HG03520 (cell line): Measurements from ENCODE around the gene KICS2.

Source experiments
- ATAC-seq: cut with Tn5 transposase; IDR thresholded peaks from one replicate; pipeline ENCODE4 v1.9.1; 2021; ENCODE audit warnings: mild to moderate bottlenecking, moderate library complexity; ENCODE audit not compliant: unreplicated experiment

KICS2 gene

DNA sequence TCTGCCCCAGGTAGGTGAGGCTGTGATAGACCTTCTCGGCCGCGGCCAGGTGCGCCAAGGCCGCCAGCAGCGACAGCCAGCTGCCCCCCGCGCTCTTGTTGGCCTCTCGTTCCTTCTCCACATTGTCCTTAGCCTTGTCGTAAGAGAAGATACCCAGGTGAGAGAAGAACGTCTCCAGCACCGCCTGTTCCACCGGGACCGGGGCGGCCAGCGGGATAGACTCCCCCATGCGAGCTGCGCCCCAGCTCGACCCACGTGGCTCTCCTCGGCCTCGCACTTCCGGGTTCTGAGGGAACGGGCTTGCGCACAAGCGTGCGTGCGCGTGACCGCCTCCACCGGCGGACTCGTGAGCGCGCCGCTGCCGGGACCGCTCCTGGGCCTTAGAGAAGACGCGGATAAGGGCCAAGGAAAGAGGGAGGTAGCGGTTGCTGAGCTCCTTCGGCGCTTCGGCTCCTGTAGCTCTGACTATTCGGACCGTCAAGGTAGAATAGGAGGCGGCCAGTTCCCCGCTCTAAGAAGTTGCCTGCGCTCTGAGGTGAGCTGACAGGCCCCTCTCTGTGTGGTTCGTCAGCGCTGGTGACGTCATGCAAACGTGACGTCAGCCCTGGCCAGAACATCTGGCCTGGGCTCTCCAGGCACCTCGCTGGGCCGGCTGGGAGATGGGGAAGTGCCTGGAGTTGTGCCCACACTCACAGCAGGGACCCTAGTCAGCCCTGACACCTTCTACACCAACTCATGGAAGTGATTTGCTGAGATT, at the start of gene KICS2:
Gene KICS2 (minus strand): TSS at position 288 of the 757 bp plus-strand sequence. CDS start 59 bp downstream, at position 229.
- peak; percentile 89 for ATAC-seq

DNA sequence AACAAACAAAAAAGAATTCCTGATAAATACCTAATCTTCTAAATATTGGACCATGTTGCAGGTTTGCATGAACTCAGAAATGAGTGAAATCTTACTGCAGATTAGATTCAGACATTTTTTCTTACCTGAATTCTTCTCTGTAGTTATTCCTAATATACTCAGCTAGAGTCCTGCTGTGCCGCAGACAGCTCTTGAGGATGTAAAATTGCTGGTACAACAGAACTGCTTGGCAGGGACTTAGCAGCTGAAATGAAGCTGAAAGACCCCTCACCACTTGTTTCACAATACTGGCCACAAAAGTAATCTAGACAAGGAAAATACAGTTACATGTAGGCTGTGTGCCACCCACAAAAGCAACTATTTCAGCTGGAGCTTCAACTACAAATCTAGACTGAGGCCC, 48.3 kb upstream of the KICS2 start:
- no peak for ATAC-seq

DNA sequence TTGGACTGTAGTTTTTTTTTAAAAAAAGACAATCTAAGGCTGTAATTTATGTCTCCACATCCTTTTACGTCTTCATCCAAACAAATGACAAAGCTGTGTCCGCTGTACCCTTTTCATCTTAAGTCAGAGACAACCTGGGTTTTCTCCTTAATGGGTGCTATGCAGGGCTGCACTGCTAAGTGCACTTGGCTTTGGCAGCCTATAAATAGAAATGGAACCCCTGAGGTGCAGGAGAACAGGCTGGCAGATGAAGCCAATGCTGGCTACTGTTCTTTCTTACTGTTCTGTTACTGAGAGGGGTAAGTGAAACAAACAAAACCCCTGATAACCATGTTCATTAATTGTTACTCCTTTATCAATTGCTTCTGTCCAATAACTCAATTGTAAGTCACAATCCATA, 47.1 kb upstream of the KICS2 start:
- ATAC-seq: no peak

DNA sequence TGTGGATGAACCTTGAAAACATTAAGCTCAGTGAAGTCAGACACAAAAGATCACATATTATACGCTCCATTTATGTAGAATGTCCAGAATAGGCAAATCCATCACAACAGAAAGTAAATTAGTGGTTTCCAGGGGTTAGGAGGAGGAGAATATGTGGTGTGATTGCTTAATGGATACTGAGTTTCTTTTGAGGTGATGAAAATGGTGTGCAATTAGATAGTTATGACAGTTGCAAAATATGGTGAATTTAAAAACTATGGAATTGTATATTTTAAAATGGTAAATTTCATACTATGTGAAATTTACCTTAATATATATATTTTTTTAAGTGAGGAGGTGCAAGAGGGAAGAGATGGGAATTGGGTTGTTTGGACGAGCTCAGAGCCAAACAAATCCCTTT, 46.3 kb upstream of the KICS2 start:
- no peak for ATAC-seq

DNA sequence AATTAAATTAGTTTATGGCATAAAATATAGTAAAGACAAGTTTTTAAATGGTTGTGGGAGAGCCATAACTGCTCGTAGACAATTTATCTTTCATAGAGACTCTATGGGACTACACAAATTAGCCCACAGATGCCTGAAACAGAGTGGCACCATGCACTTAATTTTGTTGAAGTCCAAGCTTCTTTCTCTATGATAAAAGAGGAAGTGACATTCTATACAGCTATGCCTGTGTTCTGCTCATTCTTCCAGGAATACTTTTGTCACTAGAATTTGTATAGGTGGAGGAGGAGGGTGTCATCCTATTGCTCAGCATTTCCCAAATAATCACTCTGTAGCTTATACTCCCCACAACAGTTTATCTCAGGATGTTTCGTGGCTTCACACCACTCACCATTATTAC, 43.7 kb upstream of the KICS2 start:
- no peak for ATAC-seq

DNA sequence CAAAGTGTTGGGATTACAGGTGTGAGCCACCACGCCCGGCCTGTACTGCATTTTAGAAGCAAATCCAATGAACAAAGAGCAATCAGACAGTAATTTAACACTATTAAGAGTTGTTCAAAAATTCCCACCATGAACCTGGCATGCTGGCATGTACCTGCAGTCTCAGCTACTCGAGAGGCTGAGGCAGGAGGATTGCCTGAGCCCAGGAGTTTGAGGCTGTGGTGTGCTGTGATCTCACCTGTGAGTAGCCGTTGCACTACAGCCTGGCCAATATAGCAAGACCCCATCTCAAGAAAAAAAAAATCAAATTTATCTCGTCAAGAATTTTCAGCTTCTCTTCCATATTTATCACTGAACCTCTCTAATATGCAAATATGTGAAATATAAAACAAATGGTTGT, 39.7 kb upstream of the KICS2 start:
- no peak for ATAC-seq

DNA sequence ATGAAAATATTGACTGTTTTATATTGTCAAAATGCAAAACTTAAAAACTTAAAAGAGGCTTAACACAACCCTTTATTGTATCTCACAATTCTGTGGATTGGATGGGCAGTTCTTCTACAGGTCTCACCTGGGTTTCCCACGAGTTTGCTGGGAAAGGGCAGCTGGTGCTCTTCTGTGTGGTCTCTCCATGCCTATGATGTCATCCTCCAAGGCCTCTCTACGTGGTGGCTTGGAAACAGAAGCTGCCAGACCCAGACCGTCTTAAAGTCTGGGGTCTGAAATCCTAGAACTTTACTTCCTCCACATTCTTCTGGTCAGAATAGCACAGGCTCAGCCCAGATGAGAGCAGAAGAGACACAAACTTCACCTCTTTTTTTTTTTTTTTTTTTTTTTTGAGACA, 36.5 kb upstream of the KICS2 start:
- no peak for ATAC-seq

DNA sequence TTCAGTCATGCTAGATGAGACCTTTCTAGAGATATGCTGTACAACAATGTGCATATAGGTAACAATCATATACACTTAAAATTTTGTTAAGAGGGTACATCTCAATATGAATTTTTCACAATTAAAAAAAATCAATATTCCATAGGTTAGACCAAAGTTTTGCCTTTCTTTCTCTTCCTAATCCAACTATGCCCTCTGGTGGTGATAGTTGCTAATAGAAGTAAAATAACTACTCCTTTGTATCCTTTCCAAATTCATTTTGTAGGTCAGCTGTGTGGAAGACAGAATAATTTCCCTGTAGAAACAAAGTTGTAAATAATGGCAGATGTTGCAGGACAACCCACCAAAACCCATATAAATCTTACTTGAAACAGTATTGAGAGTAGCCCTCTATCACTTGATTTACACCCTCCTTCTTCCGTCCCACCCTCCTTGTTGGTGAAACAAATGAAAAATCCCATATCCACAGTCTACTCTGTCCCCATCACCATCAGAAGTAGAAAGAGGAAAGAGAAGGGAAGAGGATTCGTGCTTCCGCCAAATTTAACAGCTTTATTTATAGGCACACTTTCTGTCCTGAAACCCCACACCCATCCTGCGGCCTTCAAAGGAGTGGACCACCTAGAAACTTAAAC, 34.2 kb upstream of the KICS2 start:
- ATAC-seq: no peak

DNA sequence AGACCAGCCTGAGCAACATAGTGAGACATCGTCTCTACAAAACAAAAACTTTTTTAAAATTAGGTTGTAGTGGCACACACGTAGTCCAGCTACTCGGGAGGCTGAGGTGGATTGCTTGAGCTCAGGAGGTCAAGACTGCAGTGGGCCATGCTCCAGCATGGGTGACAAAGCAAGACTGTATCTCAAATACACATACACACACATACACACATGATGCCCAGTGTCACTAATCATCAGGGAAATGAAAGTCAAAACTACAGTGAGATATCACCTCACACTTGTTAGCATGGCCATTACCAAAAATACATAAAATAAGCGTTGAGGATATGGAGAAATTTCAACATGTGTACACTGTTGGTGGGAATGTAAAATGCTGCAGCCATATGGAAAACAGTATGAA, 33.2 kb upstream of the KICS2 start:
- no peak for ATAC-seq

DNA sequence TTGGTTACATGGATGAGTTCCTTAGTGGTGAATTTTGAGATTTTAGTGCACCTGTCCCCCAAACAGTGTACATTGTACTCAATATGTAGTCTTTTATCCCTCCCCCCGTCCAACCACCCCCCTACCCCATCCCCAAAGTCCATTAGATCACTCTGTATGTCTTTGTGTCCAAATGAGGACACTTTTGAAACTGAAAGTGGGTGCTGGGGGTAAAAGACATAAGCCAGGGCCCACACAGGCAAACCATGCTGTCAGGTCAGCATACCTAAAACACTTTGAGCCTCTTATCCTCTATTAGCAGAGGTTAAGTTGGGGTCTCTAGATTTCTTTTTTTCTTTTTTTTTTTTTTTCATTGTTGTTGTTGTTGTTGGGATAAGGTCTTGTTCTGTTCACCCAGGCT, 31.3 kb upstream of the KICS2 start:
- ATAC-seq: no peak

DNA sequence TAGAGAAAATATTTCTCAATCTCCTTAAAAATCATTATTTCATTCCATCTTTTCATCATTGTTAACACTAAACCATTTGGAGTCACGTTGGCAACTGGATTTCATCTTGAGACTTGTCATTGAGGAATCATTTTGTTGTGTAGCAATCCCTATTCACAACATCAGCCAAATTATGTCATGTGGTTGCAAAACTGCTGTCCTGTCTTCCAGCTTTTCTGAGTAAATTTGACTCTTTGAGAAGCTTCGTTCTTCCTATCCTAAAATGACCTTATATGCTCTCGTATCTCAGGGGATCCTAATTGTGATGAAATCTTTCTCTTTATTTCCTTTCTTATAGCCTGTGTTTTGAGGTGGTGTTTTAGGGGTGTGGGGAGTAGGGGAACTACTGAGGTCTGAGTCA, 30.6 kb upstream of the KICS2 start:
- no peak for ATAC-seq

DNA sequence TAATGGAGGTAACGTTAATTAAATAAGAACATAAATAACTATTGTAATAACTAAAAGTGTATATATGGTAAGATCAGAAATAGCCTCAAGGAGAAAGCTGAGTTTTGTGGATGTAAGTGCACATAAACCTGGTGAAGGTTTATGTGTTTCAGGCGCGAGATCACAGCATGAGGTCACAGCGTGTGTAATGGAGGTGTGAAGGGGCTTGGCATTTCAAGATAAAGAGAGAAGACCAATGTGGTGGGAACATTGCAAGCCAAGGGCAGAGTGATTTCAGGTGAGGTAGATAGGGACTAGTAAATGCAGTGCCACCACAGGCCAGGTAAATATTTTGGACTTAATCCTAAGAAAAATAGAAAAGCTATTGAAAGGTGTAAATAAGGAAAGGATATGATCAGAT, 21.7 kb upstream of the KICS2 start:
- ATAC-seq: no peak

DNA sequence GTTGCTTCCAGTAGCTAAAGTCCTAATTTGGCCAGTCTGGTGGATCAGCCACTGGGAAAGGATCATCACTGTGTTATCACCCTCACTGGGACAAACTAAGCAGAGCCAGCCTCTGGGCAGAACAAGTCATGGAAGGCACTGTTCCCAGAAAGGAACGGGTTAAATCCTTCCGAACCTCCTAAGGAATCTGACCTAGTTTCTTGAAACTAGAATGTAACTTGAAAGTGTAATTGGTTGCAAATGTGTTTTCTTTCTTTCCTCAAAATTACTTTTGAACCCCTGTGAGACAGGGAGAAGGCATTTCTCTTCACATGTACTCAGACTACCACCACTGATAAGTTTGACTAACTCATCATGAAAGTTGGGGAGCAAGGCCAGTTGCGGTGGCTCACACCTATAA, 18.7 kb upstream of the KICS2 start:
- no peak for ATAC-seq

DNA sequence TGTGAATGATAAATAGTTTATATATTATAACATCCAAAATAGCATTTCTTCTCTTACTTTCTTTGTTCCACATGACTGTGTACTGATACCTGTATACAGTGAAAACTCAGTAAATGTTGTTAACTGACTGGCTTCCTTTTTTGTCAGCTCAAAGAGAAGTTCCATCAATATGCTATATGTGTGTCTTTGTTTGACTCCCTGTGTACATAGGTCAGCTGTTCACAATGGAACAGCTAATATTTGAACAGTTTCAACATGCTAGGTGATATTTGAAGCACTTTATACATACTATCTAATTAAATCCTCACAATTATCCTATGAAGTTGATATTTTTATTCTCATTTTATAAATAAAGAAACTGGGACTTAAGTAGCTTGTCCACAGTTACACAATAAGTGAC, 15.3 kb upstream of the KICS2 start:
- ATAC-seq: no peak

DNA sequence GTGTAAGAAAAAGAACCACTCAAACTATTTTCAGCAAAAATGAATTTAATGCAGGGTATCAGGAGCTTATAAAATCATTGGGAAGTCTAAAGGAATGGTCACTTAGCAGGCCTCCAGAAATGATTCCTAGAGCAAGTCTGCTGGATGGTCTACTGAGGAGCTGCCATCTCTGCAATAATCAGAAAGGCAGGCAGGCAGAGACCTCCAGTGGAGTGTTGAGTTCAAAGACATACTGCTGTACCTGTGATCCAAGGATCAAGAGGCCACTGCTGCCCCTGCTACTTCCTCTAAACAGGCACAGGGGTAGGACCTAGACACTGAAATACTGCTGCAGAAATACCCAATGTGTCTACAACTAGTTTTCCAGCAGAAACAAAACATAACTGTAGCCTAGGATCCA, 14.5 kb upstream of the KICS2 start:
- no peak for ATAC-seq

DNA sequence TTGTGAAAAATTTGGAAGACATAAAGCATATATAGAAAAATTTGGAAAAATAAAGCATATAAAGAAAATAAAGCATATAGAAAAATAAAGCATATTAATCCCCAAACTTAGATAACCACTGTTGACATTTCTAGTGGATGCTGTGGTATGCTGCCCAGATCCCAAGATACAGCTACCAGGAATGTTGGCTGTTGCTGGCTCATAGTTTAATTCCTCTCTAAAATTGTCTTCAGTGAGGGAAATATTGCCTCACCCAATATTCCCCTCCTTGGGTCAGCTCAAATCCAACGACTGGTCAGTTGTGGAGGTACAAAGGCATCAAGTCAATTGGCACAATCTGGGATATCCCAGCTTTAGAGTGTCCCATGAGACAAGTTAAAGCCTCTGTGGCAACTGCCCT, 10.1 kb upstream of the KICS2 start:
- ATAC-seq: no peak

DNA sequence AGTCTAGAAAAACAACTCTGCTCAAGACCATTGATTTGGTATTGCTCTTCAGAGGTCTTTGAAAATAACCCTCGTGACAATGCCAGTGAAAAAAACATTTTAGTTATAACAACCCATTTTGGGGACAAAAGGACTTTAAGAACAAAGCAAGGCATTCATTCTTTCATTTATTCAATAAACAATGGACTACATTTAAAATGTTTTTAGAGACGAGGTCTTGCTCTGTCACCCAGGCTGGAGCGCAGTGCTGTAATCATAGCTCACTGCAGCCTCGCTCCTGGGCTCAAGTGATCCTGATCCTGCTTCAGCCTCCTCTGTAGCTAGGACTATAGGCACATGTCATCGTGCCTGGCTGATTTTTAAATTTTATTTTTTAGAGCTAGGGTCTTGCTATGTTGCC, 7.7 kb upstream of the KICS2 start:
- ATAC-seq: no peak

DNA sequence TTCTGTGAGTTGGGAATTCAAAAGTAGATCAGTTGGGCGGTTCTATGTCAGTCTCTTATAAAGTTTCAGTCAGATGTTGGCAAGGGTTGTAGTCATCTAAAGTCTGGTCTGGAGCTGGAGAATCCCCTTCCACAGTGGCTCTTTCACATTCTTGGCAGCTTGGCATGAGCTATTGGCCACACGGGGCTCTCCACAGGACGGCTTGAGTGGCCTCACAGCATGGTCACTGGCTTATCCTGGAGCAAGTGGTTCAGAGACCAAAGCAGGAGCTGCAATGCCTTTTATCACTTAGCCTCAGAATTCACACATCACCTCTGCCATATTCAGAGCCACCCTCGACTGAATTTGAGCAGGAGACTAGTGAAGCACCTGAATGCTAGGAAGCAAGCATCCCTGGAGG, 7.1 kb upstream of the KICS2 start:
- no peak for ATAC-seq

DNA sequence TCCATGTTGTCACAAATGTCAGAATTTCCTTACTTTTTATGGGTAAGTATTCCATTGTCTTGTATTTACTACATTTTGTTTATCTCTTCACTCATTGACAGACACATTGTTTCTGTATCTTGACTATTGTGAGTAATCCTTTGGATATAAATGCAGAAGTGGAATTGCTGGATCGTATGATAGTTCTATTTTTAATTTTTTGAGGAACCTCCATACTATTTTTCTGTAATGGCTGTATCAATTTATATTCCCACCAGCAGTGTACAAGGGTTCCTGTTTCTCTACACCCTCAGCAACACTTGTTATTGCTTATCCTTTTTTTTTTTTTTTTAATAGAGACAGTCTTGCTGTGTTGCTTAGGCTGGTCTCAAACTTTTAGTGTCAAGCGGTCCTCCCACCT, 3.5 kb upstream of the KICS2 start:
- ATAC-seq: no peak

DNA sequence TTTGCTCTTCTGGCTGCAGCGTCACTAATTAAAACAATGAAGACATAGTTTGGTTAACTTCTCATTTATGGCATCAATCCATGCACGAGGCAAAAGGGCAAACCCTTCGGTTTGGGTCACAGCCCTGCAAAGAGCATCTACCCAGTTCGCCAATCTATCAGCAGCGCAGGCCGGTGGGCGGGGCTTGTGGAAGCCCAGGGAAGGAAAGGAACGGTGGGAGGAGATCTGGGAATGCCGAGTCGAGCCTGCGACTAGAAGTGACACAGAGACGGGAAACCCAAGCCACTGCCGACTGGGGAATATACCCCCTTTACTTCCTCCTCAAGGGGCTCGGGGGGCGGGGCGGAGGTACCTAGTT, 466 bp downstream of the KICS2 start:
- peak; percentile 9 for ATAC-seq

DNA sequence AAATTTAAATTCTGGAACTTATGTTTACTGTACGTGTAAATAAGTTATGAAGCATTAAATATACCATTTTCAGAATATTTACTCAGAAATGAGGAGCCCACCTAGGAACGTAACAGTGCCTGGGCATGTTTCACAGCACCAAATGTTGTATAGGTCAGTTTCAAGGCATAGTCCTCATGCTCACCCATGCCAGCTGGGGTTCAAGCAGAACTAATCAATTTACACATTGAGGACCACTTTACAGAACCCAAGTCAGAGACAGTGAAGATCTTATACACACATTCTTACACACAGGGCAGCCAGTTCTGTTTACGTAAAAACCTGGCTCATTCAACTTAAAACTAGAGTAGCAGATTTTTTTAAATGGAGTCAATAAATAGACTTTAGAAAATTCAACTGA, 2.0 kb downstream of the KICS2 start:
- no peak for ATAC-seq

DNA sequence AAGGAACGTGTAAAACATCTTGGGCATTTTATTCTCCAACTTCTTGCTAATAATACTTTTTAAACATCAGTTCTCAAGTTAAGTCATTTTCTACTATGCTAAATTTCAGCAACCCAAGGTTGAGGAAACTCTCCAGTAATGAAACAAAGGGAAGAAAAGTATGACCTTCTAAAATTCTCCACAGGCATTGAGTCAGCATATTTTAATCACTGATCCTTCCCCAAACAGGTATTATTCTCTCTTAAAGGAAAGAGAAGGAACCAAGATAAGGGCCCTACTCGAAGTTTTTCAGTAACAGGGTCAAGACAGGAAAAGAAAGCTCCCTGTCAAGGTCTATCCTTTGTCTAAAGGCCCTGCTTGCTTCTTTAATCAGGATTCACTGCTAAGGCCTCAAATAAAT, 3.0 kb downstream of the KICS2 start:
- ATAC-seq: no peak

DNA sequence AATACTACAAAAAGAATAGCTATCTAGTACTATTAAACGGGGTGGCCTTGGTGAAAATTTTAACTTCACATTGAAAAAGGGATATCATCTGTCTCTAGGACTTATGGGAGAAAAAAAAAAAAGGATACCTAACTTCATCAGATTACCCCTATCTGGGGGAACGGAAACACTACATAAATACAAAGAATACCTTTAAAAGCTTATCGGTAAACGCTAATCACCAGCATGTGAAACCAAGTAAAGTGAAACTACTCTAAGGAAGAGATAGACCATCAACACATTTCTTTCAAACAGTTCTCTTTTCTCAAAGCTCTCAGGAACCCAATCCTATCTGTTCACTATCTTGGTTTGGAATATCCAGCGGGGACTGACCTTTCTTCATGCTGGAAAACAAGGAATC, 3.5 kb downstream of the KICS2 start:
- no peak for ATAC-seq
